Measurements from ENCODE around the gene HIP1R.

DNA sequence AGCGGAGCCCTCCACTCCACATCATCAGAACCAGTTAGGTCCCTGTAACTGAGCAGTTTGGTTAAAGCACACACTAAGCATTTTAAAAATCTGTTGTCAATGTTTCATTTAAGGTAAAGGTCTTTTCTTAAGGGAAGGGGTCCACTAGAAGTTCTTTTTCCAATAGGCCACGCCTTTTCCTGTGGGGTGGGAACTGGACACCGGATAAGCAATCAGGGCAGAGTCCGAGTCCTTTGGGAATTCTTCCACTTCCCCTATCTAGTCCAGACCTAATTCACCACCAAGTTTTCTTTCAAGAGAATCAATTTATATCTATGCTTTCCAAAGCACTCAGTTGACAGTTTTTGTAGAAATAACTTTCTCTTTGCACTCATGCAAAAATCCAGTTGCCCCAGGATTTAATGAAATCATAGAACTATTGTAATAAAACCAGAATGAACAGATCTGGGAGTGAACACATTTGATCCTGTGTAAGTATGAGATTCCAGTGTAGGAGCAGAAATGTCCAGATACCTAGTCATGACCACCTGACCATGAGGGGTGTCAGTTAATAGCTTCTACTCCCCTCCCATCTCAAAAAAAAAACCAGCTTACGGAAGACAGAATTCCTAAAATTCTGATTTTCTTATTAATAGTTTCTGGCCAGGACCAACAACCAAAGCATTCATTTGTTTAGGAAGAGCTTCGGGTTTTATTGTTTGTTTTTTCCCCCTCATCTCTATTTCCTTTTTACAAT, 49.0 kb downstream of the HIP1R start:
- TF ChIP-seq CEBPB (IDR thresholded peaks at IDR 0.05) (no peak), EP300 (IDR thresholded peaks at IDR 0.05; ENCODE audit: borderline replicate concordance) (no peak), TAF1 (IDR thresholded peaks at IDR 0.05; ENCODE audit: low read depth) (no peak), FOXM1 (IDR thresholded peaks at IDR 0.05; ENCODE audit: borderline replicate concordance, low read depth) (no peak), TCF12 (IDR thresholded peaks at IDR 0.05; ENCODE audit: low read depth) (no peak), CREB1 (IDR thresholded peaks at IDR 0.05; ENCODE audit: low read depth) (no peak), RAD21 (IDR thresholded peaks at IDR 0.05; ENCODE audit: low read depth) (no peak), YY1 (IDR thresholded peaks at IDR 0.05; ENCODE audit: low read depth) (no peak)
- TF ChIP-seq, protein P1, sequence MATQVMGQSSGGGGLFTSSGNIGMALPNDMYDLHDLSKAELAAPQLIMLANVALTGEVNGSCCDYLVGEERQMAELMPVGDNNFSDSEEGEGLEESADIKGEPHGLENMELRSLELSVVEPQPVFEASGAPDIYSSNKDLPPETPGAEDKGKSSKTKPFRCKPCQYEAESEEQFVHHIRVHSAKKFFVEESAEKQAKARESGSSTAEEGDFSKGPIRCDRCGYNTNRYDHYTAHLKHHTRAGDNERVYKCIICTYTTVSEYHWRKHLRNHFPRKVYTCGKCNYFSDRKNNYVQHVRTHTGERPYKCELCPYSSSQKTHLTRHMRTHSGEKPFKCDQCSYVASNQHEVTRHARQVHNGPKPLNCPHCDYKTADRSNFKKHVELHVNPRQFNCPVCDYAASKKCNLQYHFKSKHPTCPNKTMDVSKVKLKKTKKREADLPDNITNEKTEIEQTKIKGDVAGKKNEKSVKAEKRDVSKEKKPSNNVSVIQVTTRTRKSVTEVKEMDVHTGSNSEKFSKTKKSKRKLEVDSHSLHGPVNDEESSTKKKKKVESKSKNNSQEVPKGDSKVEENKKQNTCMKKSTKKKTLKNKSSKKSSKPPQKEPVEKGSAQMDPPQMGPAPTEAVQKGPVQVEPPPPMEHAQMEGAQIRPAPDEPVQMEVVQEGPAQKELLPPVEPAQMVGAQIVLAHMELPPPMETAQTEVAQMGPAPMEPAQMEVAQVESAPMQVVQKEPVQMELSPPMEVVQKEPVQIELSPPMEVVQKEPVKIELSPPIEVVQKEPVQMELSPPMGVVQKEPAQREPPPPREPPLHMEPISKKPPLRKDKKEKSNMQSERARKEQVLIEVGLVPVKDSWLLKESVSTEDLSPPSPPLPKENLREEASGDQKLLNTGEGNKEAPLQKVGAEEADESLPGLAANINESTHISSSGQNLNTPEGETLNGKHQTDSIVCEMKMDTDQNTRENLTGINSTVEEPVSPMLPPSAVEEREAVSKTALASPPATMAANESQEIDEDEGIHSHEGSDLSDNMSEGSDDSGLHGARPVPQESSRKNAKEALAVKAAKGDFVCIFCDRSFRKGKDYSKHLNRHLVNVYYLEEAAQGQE (IDR thresholded peaks at IDR 0.05; ENCODE audit: low read depth): no peak
- TF ChIP-seq, protein P2, sequence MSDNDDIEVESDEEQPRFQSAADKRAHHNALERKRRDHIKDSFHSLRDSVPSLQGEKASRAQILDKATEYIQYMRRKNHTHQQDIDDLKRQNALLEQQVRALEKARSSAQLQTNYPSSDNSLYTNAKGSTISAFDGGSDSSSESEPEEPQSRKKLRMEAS (IDR thresholded peaks at IDR 0.05): no peak
- TF ChIP-seq, protein P3, sequence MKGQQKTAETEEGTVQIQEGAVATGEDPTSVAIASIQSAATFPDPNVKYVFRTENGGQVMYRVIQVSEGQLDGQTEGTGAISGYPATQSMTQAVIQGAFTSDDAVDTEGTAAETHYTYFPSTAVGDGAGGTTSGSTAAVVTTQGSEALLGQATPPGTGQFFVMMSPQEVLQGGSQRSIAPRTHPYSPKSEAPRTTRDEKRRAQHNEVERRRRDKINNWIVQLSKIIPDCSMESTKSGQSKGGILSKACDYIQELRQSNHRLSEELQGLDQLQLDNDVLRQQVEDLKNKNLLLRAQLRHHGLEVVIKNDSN (IDR thresholded peaks at IDR 0.05): no peak

Data from Ishikawa (cell line).